Measurements from ENCODE around the gene ZNF853. TPM values are rescaled to one million over a fixed set of nuclear protein-coding genes. Genes with fewer than 3 reads are reported as not detected.

The ZNF853 gene
- total and polyA plus RNA-seq, 10 of the 15 experiments (the other 5 are each of a cell fraction or from before 2014, with no cell fraction given) = 0.04 to 0.26 (median 0.05) TPM; not detected in 4

DNA sequence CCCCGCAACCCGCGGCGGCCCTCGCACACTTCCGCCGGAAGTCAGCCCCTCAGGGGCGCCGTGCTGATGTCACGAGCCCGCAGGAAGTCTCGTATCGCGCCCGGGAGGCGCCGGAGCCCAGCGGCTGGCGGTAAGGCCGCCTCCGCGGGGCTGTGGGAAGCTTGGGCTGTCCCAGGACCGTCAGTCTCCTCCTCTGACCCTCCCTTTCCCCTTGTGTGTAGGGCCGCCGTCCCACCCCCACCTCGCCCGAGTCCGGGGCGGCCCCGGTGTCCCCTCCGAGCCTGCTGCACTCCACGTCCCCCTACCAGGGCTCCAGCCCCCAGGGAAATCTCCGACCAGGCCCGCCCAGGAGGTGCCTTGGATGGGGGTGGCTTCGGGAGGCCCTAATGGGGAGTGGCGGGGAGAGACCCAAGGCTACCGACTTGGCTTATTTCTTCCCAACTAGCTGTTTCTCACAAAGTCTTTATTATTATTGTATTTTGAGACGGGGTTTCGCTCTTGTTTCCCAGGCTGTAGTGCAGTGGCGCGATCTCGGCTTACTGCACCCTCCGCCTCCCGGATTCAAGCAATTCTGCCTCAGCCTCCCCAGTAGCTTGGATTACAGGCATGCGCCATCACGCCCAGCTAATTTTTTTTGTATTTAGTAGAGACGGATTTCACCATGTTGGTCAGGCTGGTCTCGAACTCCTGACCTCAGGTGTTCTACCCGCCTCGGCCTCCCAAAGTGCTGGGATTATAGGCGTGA lies 37.9 kb upstream of the ZNF853 start, which contains the start of gene ZDHHC4:
Gene ZDHHC4 (plus strand): TSS at position 86 of the 745 bp plus-strand sequence. CDS start 3,108 bp downstream, outside the sequence.
- peaks cover 29% of the 10 kb centered on the region for H3K4me1 ChIP-seq (ENCODE audit: control insufficient read depth, insufficient read depth, low read length)
- H3K9me3 ChIP-seq (replicated peaks; ENCODE audit: control insufficient read depth, insufficient read depth, low read length) = no peaks in the 10 kb centered on the region
- peak within 1 kb of the TSS; percentile 98 for H3K4me3 ChIP-seq
- SMC1A ChIA-PET (ENCODE audit: uncharacterized antibody, unreplicated experiment) = interaction anchor here (0.6 to 2.0 kb wide), 3 partner anchors 13 to 1209 kb away, joined by 3 to 7 read pairs (median 3); no protein-coding TSS in a partner anchor
- peaks cover 7% of the 10 kb centered on the region for H3K79me2 ChIP-seq (ENCODE audit: control insufficient read depth, insufficient read depth, low read length)
- H4K20me1 ChIP-seq (ENCODE audit: control insufficient read depth, insufficient read depth) = no peaks in the 10 kb centered on the region
- RAD21 ChIA-PET (ENCODE audit: unreplicated experiment) = interaction anchor here (0.7 to 0.9 kb wide), 3 partner anchors 12 to 63 kb away, joined by 3 read pairs; partner anchors contain the start of gene INTS15
- POLR2A ChIA-PET = interaction anchor here (0.6 to 1.8 kb wide), 5 partner anchors 11 to 1083 kb away, joined by 3 to 11 read pairs (median 4); partner anchors contain the start of gene INTS15
- H3K9ac ChIP-seq (ENCODE audit: control insufficient read depth, insufficient read depth, low read length) = peak within 1 kb of the TSS; percentile 89
- CTCF ChIA-PET = interaction anchor here (1.5 to 5.1 kb wide), 3 partner anchors 11 to 62 kb away, joined by 5 to 38 read pairs (median 13); partner anchors contain the start of gene INTS15
- peak within 1 kb of the TSS; percentile 64 for H2AFZ ChIP-seq (ENCODE audit: control insufficient read depth, low read depth, low read length)
- in situ Hi-C loops (cut with MboI) = no loop called here
- H3K36me3 ChIP-seq (ENCODE audit: control insufficient read depth in 2 of 2, insufficient read depth in 2 of 2, low read length in 1 of 2) = peaks cover 0 to 6% of the 10 kb centered on the region in 2 experiments; a peak in 1 of 4 replicates
- intact Hi-C loops (cut with micrococcal nuclease; ENCODE audit: unreplicated experiment) = loop anchor here (5.0 kb wide), 1 partner anchor 60 kb away; the partner anchor contains the start of gene ZNF316
- FAIRE-seq (peak; percentile 23), ATAC-seq (peak; percentile 95), DNase-seq (ENCODE audit: low read depth, low spot score) (peak; percentile 61)
- WGBS (ENCODE audit: insufficient coverage, insufficient replicate concordance, low lambda C conversion rate, missing lambda C conversion rate) = 4% methylated on average over 48 of the region's 51 CpGs
- peak within 1 kb of the TSS; percentile 75 for H3K27ac ChIP-seq (ENCODE audit: control insufficient read depth, insufficient read depth)
- H3K4me2 ChIP-seq (ENCODE audit: control insufficient read depth, insufficient read depth) = peak within 1 kb of the TSS; percentile 59
- no TSS peak for BruUV-seq (replicated peaks)
- H3K27me3 ChIP-seq (replicated peaks in 1 of 2; ENCODE audit: control insufficient read depth in 2 of 2, insufficient read depth in 2 of 2, low read length in 1 of 2) = no peaks in the 10 kb centered on the region
- no peak for TF ChIP-seq MYC (IDR thresholded peaks at IDR 0.05; ENCODE audit: insufficient read depth, insufficient read length, insufficient replicate concordance, low read length, severe bottlenecking)
- TF ChIP-seq, protein P1, sequence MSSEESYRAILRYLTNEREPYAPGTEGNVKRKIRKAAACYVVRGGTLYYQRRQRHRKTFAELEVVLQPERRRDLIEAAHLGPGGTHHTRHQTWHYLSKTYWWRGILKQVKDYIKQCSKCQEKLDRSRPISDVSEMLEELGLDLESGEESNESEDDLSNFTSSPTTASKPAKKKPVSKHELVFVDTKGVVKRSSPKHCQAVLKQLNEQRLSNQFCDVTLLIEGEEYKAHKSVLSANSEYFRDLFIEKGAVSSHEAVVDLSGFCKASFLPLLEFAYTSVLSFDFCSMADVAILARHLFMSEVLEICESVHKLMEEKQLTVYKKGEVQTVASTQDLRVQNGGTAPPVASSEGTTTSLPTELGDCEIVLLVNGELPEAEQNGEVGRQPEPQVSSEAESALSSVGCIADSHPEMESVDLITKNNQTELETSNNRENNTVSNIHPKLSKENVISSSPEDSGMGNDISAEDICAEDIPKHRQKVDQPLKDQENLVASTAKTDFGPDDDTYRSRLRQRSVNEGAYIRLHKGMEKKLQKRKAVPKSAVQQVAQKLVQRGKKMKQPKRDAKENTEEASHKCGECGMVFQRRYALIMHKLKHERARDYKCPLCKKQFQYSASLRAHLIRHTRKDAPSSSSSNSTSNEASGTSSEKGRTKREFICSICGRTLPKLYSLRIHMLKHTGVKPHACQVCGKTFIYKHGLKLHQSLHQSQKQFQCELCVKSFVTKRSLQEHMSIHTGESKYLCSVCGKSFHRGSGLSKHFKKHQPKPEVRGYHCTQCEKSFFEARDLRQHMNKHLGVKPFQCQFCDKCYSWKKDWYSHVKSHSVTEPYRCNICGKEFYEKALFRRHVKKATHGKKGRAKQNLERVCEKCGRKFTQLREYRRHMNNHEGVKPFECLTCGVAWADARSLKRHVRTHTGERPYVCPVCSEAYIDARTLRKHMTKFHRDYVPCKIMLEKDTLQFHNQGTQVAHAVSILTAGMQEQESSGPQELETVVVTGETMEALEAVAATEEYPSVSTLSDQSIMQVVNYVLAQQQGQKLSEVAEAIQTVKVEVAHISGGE (CRISPR knock-in tag; IDR thresholded peaks at IDR 0.05) = no peak; the same call in 1 of the 2 replicates
- peak; percentile 72; the same call in 1 of the 2 replicates for TF ChIP-seq TCF12 (IDR thresholded peaks at IDR 0.05; ENCODE audit: low read depth, low read length)
- TF ChIP-seq, protein P2, sequence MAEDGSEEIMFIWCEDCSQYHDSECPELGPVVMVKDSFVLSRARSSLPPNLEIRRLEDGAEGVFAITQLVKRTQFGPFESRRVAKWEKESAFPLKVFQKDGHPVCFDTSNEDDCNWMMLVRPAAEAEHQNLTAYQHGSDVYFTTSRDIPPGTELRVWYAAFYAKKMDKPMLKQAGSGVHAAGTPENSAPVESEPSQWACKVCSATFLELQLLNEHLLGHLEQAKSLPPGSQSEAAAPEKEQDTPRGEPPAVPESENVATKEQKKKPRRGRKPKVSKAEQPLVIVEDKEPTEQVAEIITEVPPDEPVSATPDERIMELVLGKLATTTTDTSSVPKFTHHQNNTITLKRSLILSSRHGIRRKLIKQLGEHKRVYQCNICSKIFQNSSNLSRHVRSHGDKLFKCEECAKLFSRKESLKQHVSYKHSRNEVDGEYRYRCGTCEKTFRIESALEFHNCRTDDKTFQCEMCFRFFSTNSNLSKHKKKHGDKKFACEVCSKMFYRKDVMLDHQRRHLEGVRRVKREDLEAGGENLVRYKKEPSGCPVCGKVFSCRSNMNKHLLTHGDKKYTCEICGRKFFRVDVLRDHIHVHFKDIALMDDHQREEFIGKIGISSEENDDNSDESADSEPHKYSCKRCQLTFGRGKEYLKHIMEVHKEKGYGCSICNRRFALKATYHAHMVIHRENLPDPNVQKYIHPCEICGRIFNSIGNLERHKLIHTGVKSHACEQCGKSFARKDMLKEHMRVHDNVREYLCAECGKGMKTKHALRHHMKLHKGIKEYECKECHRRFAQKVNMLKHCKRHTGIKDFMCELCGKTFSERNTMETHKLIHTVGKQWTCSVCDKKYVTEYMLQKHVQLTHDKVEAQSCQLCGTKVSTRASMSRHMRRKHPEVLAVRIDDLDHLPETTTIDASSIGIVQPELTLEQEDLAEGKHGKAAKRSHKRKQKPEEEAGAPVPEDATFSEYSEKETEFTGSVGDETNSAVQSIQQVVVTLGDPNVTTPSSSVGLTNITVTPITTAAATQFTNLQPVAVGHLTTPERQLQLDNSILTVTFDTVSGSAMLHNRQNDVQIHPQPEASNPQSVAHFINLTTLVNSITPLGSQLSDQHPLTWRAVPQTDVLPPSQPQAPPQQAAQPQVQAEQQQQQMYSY (CRISPR knock-in tag; IDR thresholded peaks at IDR 0.05) = no peak
- TF ChIP-seq, protein P3, sequence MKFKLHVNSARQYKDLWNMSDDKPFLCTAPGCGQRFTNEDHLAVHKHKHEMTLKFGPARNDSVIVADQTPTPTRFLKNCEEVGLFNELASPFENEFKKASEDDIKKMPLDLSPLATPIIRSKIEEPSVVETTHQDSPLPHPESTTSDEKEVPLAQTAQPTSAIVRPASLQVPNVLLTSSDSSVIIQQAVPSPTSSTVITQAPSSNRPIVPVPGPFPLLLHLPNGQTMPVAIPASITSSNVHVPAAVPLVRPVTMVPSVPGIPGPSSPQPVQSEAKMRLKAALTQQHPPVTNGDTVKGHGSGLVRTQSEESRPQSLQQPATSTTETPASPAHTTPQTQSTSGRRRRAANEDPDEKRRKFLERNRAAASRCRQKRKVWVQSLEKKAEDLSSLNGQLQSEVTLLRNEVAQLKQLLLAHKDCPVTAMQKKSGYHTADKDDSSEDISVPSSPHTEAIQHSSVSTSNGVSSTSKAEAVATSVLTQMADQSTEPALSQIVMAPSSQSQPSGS (IDR thresholded peaks at IDR 0.05; ENCODE audit: low read length) = no peak
- TF ChIP-seq NBN (IDR thresholded peaks at IDR 0.05) = peak; percentile 75
- 0 out of 2 replicates have a peak, but pooled peaks have one; percentile 63 for TF ChIP-seq ZBED1 (IDR thresholded peaks at IDR 0.05; ENCODE audit: borderline replicate concordance)
- 0 out of 2 replicates have a peak, but pooled peaks have one; percentile 20 for TF ChIP-seq BCL11A (IDR thresholded peaks at IDR 0.05; ENCODE audit: low read depth, low read length)
- TF ChIP-seq, protein P4, sequence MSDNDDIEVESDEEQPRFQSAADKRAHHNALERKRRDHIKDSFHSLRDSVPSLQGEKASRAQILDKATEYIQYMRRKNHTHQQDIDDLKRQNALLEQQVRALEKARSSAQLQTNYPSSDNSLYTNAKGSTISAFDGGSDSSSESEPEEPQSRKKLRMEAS (IDR thresholded peaks at IDR 0.05; ENCODE audit: low read depth, low read length) = peak; percentile 65; the same call in 1 of the 2 replicates
- TF ChIP-seq EED (IDR thresholded peaks at IDR 0.05; ENCODE audit: low read depth) = peak; percentile 62
- no peak for TF ChIP-seq ZZZ3 (IDR thresholded peaks at IDR 0.05; ENCODE audit: control insufficient read depth, insufficient read length, low read depth)
- no peak for TF ChIP-seq RFX5 (IDR thresholded peaks at IDR 0.05; ENCODE audit: low read depth, low read length)
- peak; percentile 43; the same call in 1 of the 2 replicates for TF ChIP-seq ASH2L (IDR thresholded peaks at IDR 0.05; ENCODE audit: borderline replicate concordance, low read depth)
